ENCODE results near the gene NINL.

DNA sequence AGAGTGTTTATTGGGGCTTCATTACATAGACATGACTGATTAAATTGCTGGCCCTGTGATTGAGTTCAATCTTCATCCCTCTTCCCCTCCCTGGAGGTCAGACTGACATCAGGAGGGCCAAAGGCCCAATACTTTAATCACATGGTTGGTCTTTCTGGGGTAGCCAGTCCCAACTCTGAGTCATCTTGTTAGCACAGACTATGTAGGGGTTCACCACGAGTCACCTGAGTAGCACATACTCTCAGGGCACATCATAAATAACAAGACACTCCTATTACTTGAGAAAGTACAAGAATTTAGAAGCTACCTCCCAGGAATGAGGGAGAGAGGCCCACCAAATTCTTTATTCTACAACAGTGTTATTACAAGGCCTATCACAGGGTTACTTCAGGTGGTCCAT is 166.6 kb downstream of the NINL start:
- TF ChIP-seq SP1 (IDR thresholded peaks at IDR 0.05): no peak
- TF ChIP-seq, protein P1, sequence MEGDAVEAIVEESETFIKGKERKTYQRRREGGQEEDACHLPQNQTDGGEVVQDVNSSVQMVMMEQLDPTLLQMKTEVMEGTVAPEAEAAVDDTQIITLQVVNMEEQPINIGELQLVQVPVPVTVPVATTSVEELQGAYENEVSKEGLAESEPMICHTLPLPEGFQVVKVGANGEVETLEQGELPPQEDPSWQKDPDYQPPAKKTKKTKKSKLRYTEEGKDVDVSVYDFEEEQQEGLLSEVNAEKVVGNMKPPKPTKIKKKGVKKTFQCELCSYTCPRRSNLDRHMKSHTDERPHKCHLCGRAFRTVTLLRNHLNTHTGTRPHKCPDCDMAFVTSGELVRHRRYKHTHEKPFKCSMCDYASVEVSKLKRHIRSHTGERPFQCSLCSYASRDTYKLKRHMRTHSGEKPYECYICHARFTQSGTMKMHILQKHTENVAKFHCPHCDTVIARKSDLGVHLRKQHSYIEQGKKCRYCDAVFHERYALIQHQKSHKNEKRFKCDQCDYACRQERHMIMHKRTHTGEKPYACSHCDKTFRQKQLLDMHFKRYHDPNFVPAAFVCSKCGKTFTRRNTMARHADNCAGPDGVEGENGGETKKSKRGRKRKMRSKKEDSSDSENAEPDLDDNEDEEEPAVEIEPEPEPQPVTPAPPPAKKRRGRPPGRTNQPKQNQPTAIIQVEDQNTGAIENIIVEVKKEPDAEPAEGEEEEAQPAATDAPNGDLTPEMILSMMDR (IDR thresholded peaks at IDR 0.05; ENCODE audit: low read depth, low read length, missing input control): no peak
- no peak for TF ChIP-seq TAF1 (conservative IDR thresholded peaks at IDR 0.05)
- no peak for TF ChIP-seq GABPA (IDR thresholded peaks at IDR 0.05 in 1 of 2, conservative IDR thresholded peaks at IDR 0.05 in 1 of 2)
- TF ChIP-seq RXRA (IDR thresholded peaks at IDR 0.05): no peak
- TF ChIP-seq HNF4G (IDR thresholded peaks at IDR 0.05): no peak
- TF ChIP-seq RAD21 (IDR thresholded peaks at IDR 0.05): no peak
- TF ChIP-seq MAX (IDR thresholded peaks at IDR 0.05): no peak
- TF ChIP-seq YY1 (IDR thresholded peaks at IDR 0.05): no peak
- TF ChIP-seq, protein P2, sequence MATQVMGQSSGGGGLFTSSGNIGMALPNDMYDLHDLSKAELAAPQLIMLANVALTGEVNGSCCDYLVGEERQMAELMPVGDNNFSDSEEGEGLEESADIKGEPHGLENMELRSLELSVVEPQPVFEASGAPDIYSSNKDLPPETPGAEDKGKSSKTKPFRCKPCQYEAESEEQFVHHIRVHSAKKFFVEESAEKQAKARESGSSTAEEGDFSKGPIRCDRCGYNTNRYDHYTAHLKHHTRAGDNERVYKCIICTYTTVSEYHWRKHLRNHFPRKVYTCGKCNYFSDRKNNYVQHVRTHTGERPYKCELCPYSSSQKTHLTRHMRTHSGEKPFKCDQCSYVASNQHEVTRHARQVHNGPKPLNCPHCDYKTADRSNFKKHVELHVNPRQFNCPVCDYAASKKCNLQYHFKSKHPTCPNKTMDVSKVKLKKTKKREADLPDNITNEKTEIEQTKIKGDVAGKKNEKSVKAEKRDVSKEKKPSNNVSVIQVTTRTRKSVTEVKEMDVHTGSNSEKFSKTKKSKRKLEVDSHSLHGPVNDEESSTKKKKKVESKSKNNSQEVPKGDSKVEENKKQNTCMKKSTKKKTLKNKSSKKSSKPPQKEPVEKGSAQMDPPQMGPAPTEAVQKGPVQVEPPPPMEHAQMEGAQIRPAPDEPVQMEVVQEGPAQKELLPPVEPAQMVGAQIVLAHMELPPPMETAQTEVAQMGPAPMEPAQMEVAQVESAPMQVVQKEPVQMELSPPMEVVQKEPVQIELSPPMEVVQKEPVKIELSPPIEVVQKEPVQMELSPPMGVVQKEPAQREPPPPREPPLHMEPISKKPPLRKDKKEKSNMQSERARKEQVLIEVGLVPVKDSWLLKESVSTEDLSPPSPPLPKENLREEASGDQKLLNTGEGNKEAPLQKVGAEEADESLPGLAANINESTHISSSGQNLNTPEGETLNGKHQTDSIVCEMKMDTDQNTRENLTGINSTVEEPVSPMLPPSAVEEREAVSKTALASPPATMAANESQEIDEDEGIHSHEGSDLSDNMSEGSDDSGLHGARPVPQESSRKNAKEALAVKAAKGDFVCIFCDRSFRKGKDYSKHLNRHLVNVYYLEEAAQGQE (IDR thresholded peaks at IDR 0.05): no peak
- no peak for TF ChIP-seq JUND (IDR thresholded peaks at IDR 0.05)
- TF ChIP-seq EGR1 (IDR thresholded peaks at IDR 0.05; ENCODE audit: low read depth in 2 of 2): no peak
- no peak for TF ChIP-seq FOXA1 (IDR thresholded peaks at IDR 0.05)

Data from liver (tissue), 3 donors.